ENCODE measurements around the gene GGT6. TPM values are rescaled to one million over a fixed set of nuclear protein-coding genes. Genes with fewer than 3 reads are reported as not detected.

Gene GGT6
- total RNA-seq, 4 donors from 2014 or later = 64.6 to 187 (median 134) TPM

GRCh38 chr17:4551796-4552525, 8.4 kb downstream of the GGT6 start:
- Histone ChIP-seq H3K4me3 (no peak overlapping the region), H3K36me3 (peaks cover 68% of the 10 kb centered on the region), H3K9me3 (no peaks in the 10 kb centered on the region), H3K4me1 (peaks cover 29% of the 10 kb centered on the region), H3K27ac (no peak overlapping the region), H3K27me3 (no peaks in the 10 kb centered on the region)
- WGBS = 93% methylated on average over 19 of the region's 27 CpGs
- TF ChIP-seq CTCF (IDR thresholded peaks at IDR 0.05) (no peak), EP300 (IDR thresholded peaks at IDR 0.05) (no peak), POLR2AphosphoS5 (IDR thresholded peaks at IDR 0.05) (no peak), POLR2A (IDR thresholded peaks at IDR 0.05) (no peak)
- DNase-seq (ENCODE audit: low spot score in 2 of 2) = no peak

- no peak for DNase-seq (ENCODE audit: low spot score in 2 of 2)
- WGBS = 85% methylated on average over 8 of the region's 8 CpGs
- H3K27me3 ChIP-seq = no peaks in the 10 kb centered on the region
- no peak overlapping the region for H3K27ac ChIP-seq
- TF ChIP-seq CTCF (IDR thresholded peaks at IDR 0.05) (no peak), POLR2A (IDR thresholded peaks at IDR 0.05) (no peak), POLR2AphosphoS5 (IDR thresholded peaks at IDR 0.05) (no peak), EP300 (IDR thresholded peaks at IDR 0.05) (no peak)
- H3K9me3 ChIP-seq = no peaks in the 10 kb centered on the region
- H3K4me1 ChIP-seq = peaks cover 27% of the 10 kb centered on the region
- H3K4me3 ChIP-seq = no peak overlapping the region
- H3K36me3 ChIP-seq = peaks cover 76% of the 10 kb centered on the region
Observed at GRCh38 chr17:4551141-4551540, 9.2 kb downstream of the GGT6 start.

- H3K4me1 ChIP-seq = peaks cover 22% of the 10 kb centered on the region
- H3K36me3 ChIP-seq = peaks cover 81% of the 10 kb centered on the region
- no peak overlapping the region for H3K4me3 ChIP-seq
- H3K27me3 ChIP-seq = no peaks in the 10 kb centered on the region
- WGBS = 93% methylated on average over 16 of the region's 16 CpGs
- H3K27ac ChIP-seq = no peak overlapping the region
- no peak for DNase-seq (ENCODE audit: low spot score in 2 of 2)
- no peaks in the 10 kb centered on the region for H3K9me3 ChIP-seq
- TF ChIP-seq CTCF (IDR thresholded peaks at IDR 0.05) = no peak
- TF ChIP-seq POLR2AphosphoS5 (IDR thresholded peaks at IDR 0.05) = no peak
- TF ChIP-seq EP300 (IDR thresholded peaks at IDR 0.05) = no peak
- no peak for TF ChIP-seq POLR2A (IDR thresholded peaks at IDR 0.05)
Observed at GRCh38 chr17:4550534-4551039, 9.8 kb downstream of the GGT6 start.

GRCh38 chr17:4549781-4550533, 10.4 kb downstream of the GGT6 start:
- 82% methylated on average over 14 of the region's 25 CpGs for WGBS
- Histone ChIP-seq H3K4me3 (no peak overlapping the region), H3K27me3 (no peaks in the 10 kb centered on the region), H3K36me3 (peaks cover 88% of the 10 kb centered on the region), H3K4me1 (peaks cover 18% of the 10 kb centered on the region), H3K9me3 (no peaks in the 10 kb centered on the region), H3K27ac (no peak overlapping the region)
- no peak for DNase-seq (ENCODE audit: low spot score in 2 of 2)
- no peak for TF ChIP-seq POLR2A (IDR thresholded peaks at IDR 0.05)
- no peak for TF ChIP-seq EP300 (IDR thresholded peaks at IDR 0.05)
- no peak for TF ChIP-seq CTCF (IDR thresholded peaks at IDR 0.05)
- no peak for TF ChIP-seq POLR2AphosphoS5 (IDR thresholded peaks at IDR 0.05)
